Embryonic facial prominence (tissue), 1 donor: ENCODE data around the gene DAPK2.
"Not testable (repeated sequence)": the region's sequence is repeated elsewhere in the genome, so short reads cannot be mapped to it uniquely, and the experiment has no call there.

Source experiments
- DNase-seq: peaks from one replicate; pipeline ENCODE4 v3.0.0-alpha.2; 2016; ENCODE audit errors: extremely low spot score

Gene DAPK2

GRCh38 chr15:64046421-64047153 is at the start of gene DAPK2:
TSS of gene DAPK2 (minus strand) at chr15:64046485. CDS start at chr15:64040261, 6,224 bp downstream.
- no peak for DNase-seq

- DNase-seq: no peak
These were observed 49.1 kb upstream of the DAPK2 start for GRCh38 chr15:64095431-64095794.

- peak; percentile 95 for DNase-seq
These were observed 47.5 kb upstream of the DAPK2 start, which contains the start of gene CIAO2A for GRCh38 chr15:64093627-64094417. TSS of gene CIAO2A (minus strand) at chr15:64093838. CDS start at chr15:64093768, 70 bp downstream.

- no peak for DNase-seq
These were observed 46.8 kb upstream of the DAPK2 start for GRCh38 chr15:64092864-64093626.

GRCh38 chr15:64092075-64092820 is 46.0 kb upstream of the DAPK2 start:
- no peak for DNase-seq

- no peak for DNase-seq
These were observed 44.2 kb upstream of the DAPK2 start for GRCh38 chr15:64090527-64090926.

- no peak for DNase-seq
These were observed 43.4 kb upstream of the DAPK2 start for GRCh38 chr15:64089543-64090280.

GRCh38 chr15:64082757-64083156 is 36.5 kb upstream of the DAPK2 start:
- no peak for DNase-seq

- DNase-seq: not testable (repeated sequence)
These were observed 27.2 kb upstream of the DAPK2 start for GRCh38 chr15:64073496-64073895.

- no peak for DNase-seq
These were observed 26.5 kb upstream of the DAPK2 start for GRCh38 chr15:64072812-64073211.

- no peak for DNase-seq
These were observed 25.9 kb upstream of the DAPK2 start for GRCh38 chr15:64071931-64072765.

- no peak for DNase-seq
These were observed 24.9 kb upstream of the DAPK2 start for GRCh38 chr15:64070965-64071851.

GRCh38 chr15:64070106-64070505 is 23.8 kb upstream of the DAPK2 start:
- no peak for DNase-seq

- DNase-seq: no peak
These were observed 21.8 kb upstream of the DAPK2 start for GRCh38 chr15:64068133-64068532.

- peak; percentile 20 for DNase-seq
These were observed 21.3 kb upstream of the DAPK2 start for GRCh38 chr15:64067564-64068030.

GRCh38 chr15:64066451-64066850 is 20.2 kb upstream of the DAPK2 start:
- DNase-seq: no peak

- no peak for DNase-seq
These were observed 14.4 kb upstream of the DAPK2 start for GRCh38 chr15:64060716-64061115.

- DNase-seq: not testable (repeated sequence)
These were observed 12.8 kb upstream of the DAPK2 start for GRCh38 chr15:64059104-64059503.

- no peak for DNase-seq
These were observed 12.0 kb upstream of the DAPK2 start for GRCh38 chr15:64058279-64058678.
